Right lobe of liver (tissue), 6 donors: ENCODE results near the gene ZDHHC21. TPM values are rescaled to one million over a fixed set of nuclear protein-coding genes. Genes with fewer than 3 reads are reported as not detected.

Experiments used
- ATAC-seq, 4 donors: fragments of 200-7000 bp; cut with Tn5 transposase; one replicate each; pipeline ENCODE4 v1.9.1; 2020; ENCODE audit warnings: mild to moderate bottlenecking in 4 of 4, moderate library complexity in 4 of 4
- DNase-seq, 3 donors: peaks; one replicate each; pipeline ENCODE4 v3.0.0-alpha.2; 2020
- H3K27ac ChIP-seq, 3 donors: fragments of 200-600 bp; one replicate each; pipeline ENCODE4 v1.8.0; 2022
- H3K27me3 ChIP-seq, 2 donors: fragments of 200-600 bp; one replicate each; pipeline ENCODE4 v1.8.0; 2022
- H3K36me3 ChIP-seq, 4 donors: fragments of 200-600 bp; sonication (generic) in 1 of 4; one replicate each; pipeline versions ENCODE4 v1.5.1 to v1.8.0; 2017 to 2022; ENCODE audit warnings: control low read depth in 1 of 4
- H3K4me1 ChIP-seq, 4 donors: fragments of 200-600 bp; sonication (generic) in 1 of 4; one replicate each; pipeline versions ENCODE4 v1.5.1 to v1.8.0; 2017 to 2022; ENCODE audit warnings: control low read depth in 1 of 4
- H3K4me3 ChIP-seq, 3 donors: fragments of 200-600 bp; one replicate each; pipeline ENCODE4 v1.8.0; 2022
- H3K9me3 ChIP-seq, 4 donors: fragments of 200-600 bp; sonication (generic) in 1 of 4; one replicate each; pipeline versions ENCODE4 v1.5.1 to v1.8.0; 2017 to 2022; ENCODE audit warnings: control low read depth in 1 of 4
- POLR2A ChIP-seq: fragments of 450-650 bp; IDR thresholded peaks from one replicate; pipeline ENCODE4 v1.6.1; 2017; ENCODE audit warnings: antibody characterized with exemption, mild to moderate bottlenecking
- WGBS: methylation state at CpG from one replicate; pipeline ENCODE4 v1.1.6; 2018; ENCODE audit warnings: low coverage, low lambda C conversion rate; ENCODE audit not compliant: insufficient coverage; ENCODE audit errors: missing lambda C conversion rate; 5-methylcytosine and 5-hydroxymethylcytosine counted together
- intact Hi-C, 2 donors: fragments of 100-400 bp; cut with DNase I; formaldehyde crosslinking; loops; one replicate each; pipeline versions ENCODE4 v1.11.2 to v1.14.1; 2022
- total RNA-seq, 6 experiments: library from RNA; depleted of rRNA in 2 of 6; stranded (reverse); fragments of >200 nt in 2 of 6; fragmentation: NEBNext Ultra II Directional in 3 of 6; extraction: Animal tissue kit (Norgen Biotek cat#: 25700) in 3 of 6; gene quantifications; one replicate each; pipeline versions ENCODE4 v1.1.0 to v1.2.4, GENCODE V29; 2016 to 2023
- TF ChIP-seq, protein P1 (sequence below), 4 donors: fragments of 200-600 bp in 3 of 4; fragments of 450-650 bp in 1 of 4; IDR thresholded peaks; one replicate each; pipeline versions ENCODE4 v1.5.1 to v1.8.0; 2016 to 2022; ENCODE audit warnings: antibody characterized with exemption in 4 of 4, mild to moderate bottlenecking in 2 of 4
- donor health status: DM: no; HTN: yes; CAD: no.
- donor health status: DM: no; HTN: no; CAD: no.
- donor health status: DM: no; HTN: no; CAD: no.
- donor health status: DM: no; HTN: yes; CAD: no.
- donor health status: DM: no; HTN: yes; CAD: no.

The ZDHHC21 gene
- total RNA-seq, 6 experiments from 2014 or later: 2.7 to 5.3 (median 4.5) TPM

- no peaks in the 10 kb centered on the region for H3K36me3 ChIP-seq
- DNase-seq: no peak
- WGBS: 90% methylated on average over 2 of the region's 2 CpGs
These were observed 37.2 kb upstream of the ZDHHC21 start for GRCh38 chr9:14730461-14730898.

GRCh38 chr9:14723301-14723700, 30.1 kb upstream of the ZDHHC21 start:
- DNase-seq: no peak
- WGBS: 16% methylated on average over 4 of the region's 4 CpGs
- H3K4me1 ChIP-seq: no peaks in the 10 kb centered on the region
- H3K9me3 ChIP-seq: no peaks in the 10 kb centered on the region
- no peak for TF ChIP-seq POLR2A
- TF ChIP-seq, protein P1, sequence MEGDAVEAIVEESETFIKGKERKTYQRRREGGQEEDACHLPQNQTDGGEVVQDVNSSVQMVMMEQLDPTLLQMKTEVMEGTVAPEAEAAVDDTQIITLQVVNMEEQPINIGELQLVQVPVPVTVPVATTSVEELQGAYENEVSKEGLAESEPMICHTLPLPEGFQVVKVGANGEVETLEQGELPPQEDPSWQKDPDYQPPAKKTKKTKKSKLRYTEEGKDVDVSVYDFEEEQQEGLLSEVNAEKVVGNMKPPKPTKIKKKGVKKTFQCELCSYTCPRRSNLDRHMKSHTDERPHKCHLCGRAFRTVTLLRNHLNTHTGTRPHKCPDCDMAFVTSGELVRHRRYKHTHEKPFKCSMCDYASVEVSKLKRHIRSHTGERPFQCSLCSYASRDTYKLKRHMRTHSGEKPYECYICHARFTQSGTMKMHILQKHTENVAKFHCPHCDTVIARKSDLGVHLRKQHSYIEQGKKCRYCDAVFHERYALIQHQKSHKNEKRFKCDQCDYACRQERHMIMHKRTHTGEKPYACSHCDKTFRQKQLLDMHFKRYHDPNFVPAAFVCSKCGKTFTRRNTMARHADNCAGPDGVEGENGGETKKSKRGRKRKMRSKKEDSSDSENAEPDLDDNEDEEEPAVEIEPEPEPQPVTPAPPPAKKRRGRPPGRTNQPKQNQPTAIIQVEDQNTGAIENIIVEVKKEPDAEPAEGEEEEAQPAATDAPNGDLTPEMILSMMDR (IDR thresholded peaks at IDR 0.05): no peak
- ATAC-seq: no peak
- no peaks in the 10 kb centered on the region for H3K36me3 ChIP-seq
- intact Hi-C loops: no loop called here
- H3K27ac ChIP-seq: no peak overlapping the region
- no peaks in the 10 kb centered on the region for H3K27me3 ChIP-seq
- H3K4me3 ChIP-seq: no peak overlapping the region

More at GRCh38 chr9:14730461-14730898, 37.2 kb upstream of the ZDHHC21 start:
- Histone ChIP-seq H3K27me3 (no peaks in the 10 kb centered on the region), H3K27ac (no peak overlapping the region), H3K4me1 (no peaks in the 10 kb centered on the region), H3K9me3 (no peaks in the 10 kb centered on the region), H3K4me3 (no peak overlapping the region)
- TF ChIP-seq, protein P1 (IDR thresholded peaks at IDR 0.05): no peak
- intact Hi-C loops: no loop called here
- ATAC-seq: no peak

GRCh38 chr9:14722391-14723035, 29.3 kb upstream of the ZDHHC21 start, which contains the start of gene CER1:
TSS of gene CER1 (minus strand) at chr9:14722733. CDS start at chr9:14722672, 61 bp downstream.
- H3K36me3 ChIP-seq: no peaks in the 10 kb centered on the region
- ATAC-seq: no peak
- H3K27me3 ChIP-seq: no peaks in the 10 kb centered on the region
- H3K9me3 ChIP-seq: no peaks in the 10 kb centered on the region
- no peak within 1 kb of the TSS for H3K4me3 ChIP-seq
- 41% methylated on average over 6 of the region's 7 CpGs for WGBS
- TF ChIP-seq, protein P1 (IDR thresholded peaks at IDR 0.05): no peak
- no peak for TF ChIP-seq POLR2A
- H3K27ac ChIP-seq: no peak within 1 kb of the TSS
- no peaks in the 10 kb centered on the region for H3K4me1 ChIP-seq
- intact Hi-C loops: no loop called here
- DNase-seq: no peak

GRCh38 chr9:14719231-14719923, 26.1 kb upstream of the ZDHHC21 start:
- Histone ChIP-seq H3K27ac (no peak overlapping the region), H3K9me3 (no peaks in the 10 kb centered on the region), H3K36me3 (no peaks in the 10 kb centered on the region), H3K27me3 (no peaks in the 10 kb centered on the region), H3K4me1 (no peaks in the 10 kb centered on the region), H3K4me3 (no peak overlapping the region)
- WGBS: 51% methylated on average over 8 of the region's 8 CpGs
- DNase-seq: no peak
- intact Hi-C loops: no loop called here
- no peak for ATAC-seq
- TF ChIP-seq POLR2A: no peak
- TF ChIP-seq, protein P1 (IDR thresholded peaks at IDR 0.05): no peak
